Endothelial cell (in vitro differentiated cells): Measurements from ENCODE around the gene TMIE. TPM values are rescaled to one million over a fixed set of nuclear protein-coding genes. Genes with fewer than 3 reads are reported as not detected.

Experiments used
- DNase-seq: peaks from one replicate; pipeline ENCODE4 v3.0.0; 2021; ENCODE audit warnings: low spot score
- H3K27ac Mint-ChIP-seq: one replicate; pipeline ENCODE4 v1.8.0; 2021; ENCODE audit warnings: mixed read lengths, inconsistent platforms; ENCODE audit not compliant: unreplicated experiment
- H3K27me3 Mint-ChIP-seq: one replicate; pipeline ENCODE4 v1.8.0; 2021; ENCODE audit warnings: mild to moderate bottlenecking, moderate library complexity, mixed read lengths, inconsistent platforms; ENCODE audit not compliant: unreplicated experiment
- H3K36me3 Mint-ChIP-seq: one replicate; pipeline ENCODE4 v1.8.0; 2021; ENCODE audit warnings: mild to moderate bottlenecking, low read depth, mixed read lengths, inconsistent platforms; ENCODE audit not compliant: unreplicated experiment
- H3K4me1 Mint-ChIP-seq: one replicate; pipeline ENCODE4 v1.8.0; 2021; ENCODE audit warnings: mild to moderate bottlenecking, mixed read lengths, inconsistent platforms; ENCODE audit not compliant: unreplicated experiment
- H3K4me3 Mint-ChIP-seq: one replicate; pipeline ENCODE4 v1.8.0; 2021; ENCODE audit warnings: mild to moderate bottlenecking, mixed read lengths, inconsistent platforms; ENCODE audit not compliant: unreplicated experiment
- H3K9me3 Mint-ChIP-seq: one replicate; pipeline ENCODE4 v1.8.0; 2021; ENCODE audit warnings: mixed read lengths, inconsistent platforms; ENCODE audit not compliant: unreplicated experiment
- CTCF ChIP-seq: fragments of 200-600 bp; sonication (generic); IDR thresholded peaks from one replicate; pipeline ENCODE4 v1.5.0; 2021; ENCODE audit warnings: antibody characterized with exemption; ENCODE audit not compliant: unreplicated experiment
- total RNA-seq: library from RNA; stranded (reverse); fragmentation: NEBNext Ultra II Directional; extraction: Animal tissue kit (Norgen Biotek cat#: 25700); gene quantifications from one replicate; pipeline ENCODE4 v1.2.1, GENCODE V29; 2021; ENCODE audit not compliant: unreplicated experiment

Gene TMIE
- total RNA-seq, 1 donor from 2014 or later, result 0.23 TPM

- H3K27ac Mint-ChIP-seq, result no peak overlapping the region
- no peak for TF ChIP-seq CTCF
- no peak for DNase-seq
- no peaks in the 10 kb centered on the region for H3K27me3 Mint-ChIP-seq
- no peaks in the 10 kb centered on the region for H3K36me3 Mint-ChIP-seq
- H3K4me1 Mint-ChIP-seq, result no peaks in the 10 kb centered on the region
- H3K9me3 Mint-ChIP-seq, result no peaks in the 10 kb centered on the region
- H3K4me3 Mint-ChIP-seq, result no peak overlapping the region
Observed at GRCh38 chr3:46756642-46757041, 55.5 kb downstream of the TMIE start.

GRCh38 chr3:46759239-46760167 is 58.3 kb downstream of the TMIE start:
- H3K4me3 Mint-ChIP-seq, result no peak overlapping the region
- no peak for DNase-seq
- no peaks in the 10 kb centered on the region for H3K27me3 Mint-ChIP-seq
- TF ChIP-seq CTCF, result no peak
- H3K9me3 Mint-ChIP-seq, result no peaks in the 10 kb centered on the region
- peaks cover 3% of the 10 kb centered on the region for H3K36me3 Mint-ChIP-seq
- no peak overlapping the region for H3K27ac Mint-ChIP-seq
- no peaks in the 10 kb centered on the region for H3K4me1 Mint-ChIP-seq

Other genes with a start within 250 kb of the TMIE start
- gene LTF, start 236.5 kb upstream of the TMIE start, total RNA-seq, result not detected
- not detected for gene RTP3, start 203.4 kb upstream of the TMIE start, total RNA-seq
- gene LRRC2, start 135.1 kb upstream of the TMIE start, total RNA-seq, result 0.23 TPM
- gene FAM240A, start 88.9 kb upstream of the TMIE start, total RNA-seq, result not detected
- 5.6 TPM for gene ALS2CL, start 7.7 kb upstream of the TMIE start, total RNA-seq
- gene PRSS50, start 16.5 kb downstream of the TMIE start, total RNA-seq, result 0.38 TPM
- gene MYL3, start 162.1 kb downstream of the TMIE start, total RNA-seq, result not detected
- 6.2 TPM for gene PTH1R, start 176.3 kb downstream of the TMIE start, total RNA-seq